Measurements from ENCODE around the gene TMEM201. TPM values are rescaled to one million over a fixed set of nuclear protein-coding genes. Genes with fewer than 3 reads are reported as not detected.
A peak's percentile ranks its signal among the peaks of the same experiment; 100 is the strongest.

Gene TMEM201
- polyA plus RNA-seq, 1 experiment = 1.6 TPM

GRCh38 chr1:9544926-9545325 is 43.8 kb upstream of the TMEM201 start:
- ChIA-PET POLR2A (no interaction called here), CTCF (no interaction called here)
- no peaks in the 10 kb centered on the region for H3K9me3 ChIP-seq (ENCODE audit: control insufficient read depth, insufficient read depth, low read length)
- H3K27ac ChIP-seq (ENCODE audit: low read depth, low read length) = no peak overlapping the region
- TF ChIP-seq, protein P1, sequence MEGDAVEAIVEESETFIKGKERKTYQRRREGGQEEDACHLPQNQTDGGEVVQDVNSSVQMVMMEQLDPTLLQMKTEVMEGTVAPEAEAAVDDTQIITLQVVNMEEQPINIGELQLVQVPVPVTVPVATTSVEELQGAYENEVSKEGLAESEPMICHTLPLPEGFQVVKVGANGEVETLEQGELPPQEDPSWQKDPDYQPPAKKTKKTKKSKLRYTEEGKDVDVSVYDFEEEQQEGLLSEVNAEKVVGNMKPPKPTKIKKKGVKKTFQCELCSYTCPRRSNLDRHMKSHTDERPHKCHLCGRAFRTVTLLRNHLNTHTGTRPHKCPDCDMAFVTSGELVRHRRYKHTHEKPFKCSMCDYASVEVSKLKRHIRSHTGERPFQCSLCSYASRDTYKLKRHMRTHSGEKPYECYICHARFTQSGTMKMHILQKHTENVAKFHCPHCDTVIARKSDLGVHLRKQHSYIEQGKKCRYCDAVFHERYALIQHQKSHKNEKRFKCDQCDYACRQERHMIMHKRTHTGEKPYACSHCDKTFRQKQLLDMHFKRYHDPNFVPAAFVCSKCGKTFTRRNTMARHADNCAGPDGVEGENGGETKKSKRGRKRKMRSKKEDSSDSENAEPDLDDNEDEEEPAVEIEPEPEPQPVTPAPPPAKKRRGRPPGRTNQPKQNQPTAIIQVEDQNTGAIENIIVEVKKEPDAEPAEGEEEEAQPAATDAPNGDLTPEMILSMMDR (IDR thresholded peaks at IDR 0.05; ENCODE audit: low read depth, low read length) = no peak
- no peaks in the 10 kb centered on the region for H3K27me3 ChIP-seq (ENCODE audit: control insufficient read depth, insufficient read depth, low read length)
- DNase-seq (ENCODE audit: low read depth, low spot score) = no peak
- H3K4me3 ChIP-seq (ENCODE audit: low read depth, low read length) = no peak overlapping the region

- no peaks in the 10 kb centered on the region for H3K9me3 ChIP-seq (ENCODE audit: control insufficient read depth, insufficient read depth, low read length)
- no peak for DNase-seq (ENCODE audit: low read depth, low spot score)
- CTCF ChIA-PET = no interaction called here
- TF ChIP-seq, protein P1 (IDR thresholded peaks at IDR 0.05; ENCODE audit: low read depth, low read length) = no peak
- no peak overlapping the region for H3K27ac ChIP-seq (ENCODE audit: low read depth, low read length)
- no peaks in the 10 kb centered on the region for H3K27me3 ChIP-seq (ENCODE audit: control insufficient read depth, insufficient read depth, low read length)
- POLR2A ChIA-PET = interaction anchor here (2.1 kb wide), 1 partner anchor 11 kb away, joined by 5 read pairs; the partner anchor contains the start of gene SLC25A33
- H3K4me3 ChIP-seq (ENCODE audit: low read depth, low read length) = no peak overlapping the region
Observed at GRCh38 chr1:9549955-9550546, 38.7 kb upstream of the TMEM201 start.

DNA sequence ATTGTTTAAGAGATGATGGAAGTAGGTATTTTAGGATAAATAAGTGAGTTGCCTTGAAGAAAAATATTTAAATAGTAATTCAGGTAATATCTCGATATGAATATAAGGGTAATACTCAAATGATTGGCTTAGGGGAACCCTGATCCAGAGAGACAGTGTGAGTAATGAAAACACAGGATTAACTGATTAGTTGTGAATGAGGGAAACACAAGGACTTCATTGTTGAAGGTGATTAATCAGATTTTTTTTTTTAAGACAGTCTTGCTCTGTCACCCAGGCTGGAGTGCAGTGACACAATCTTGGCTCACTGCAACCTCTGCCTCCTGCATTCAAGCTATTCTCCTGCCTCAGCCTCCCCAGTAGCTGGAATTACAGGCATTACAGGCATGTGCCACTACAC is 36.7 kb upstream of the TMEM201 start:
- DNase-seq (ENCODE audit: low read depth, low spot score) = no peak
- Histone ChIP-seq H3K27me3 (ENCODE audit: control insufficient read depth, insufficient read depth, low read length) (no peaks in the 10 kb centered on the region), H3K9me3 (ENCODE audit: control insufficient read depth, insufficient read depth, low read length) (no peaks in the 10 kb centered on the region), H3K4me3 (ENCODE audit: low read depth, low read length) (no peak overlapping the region), H3K27ac (ENCODE audit: low read depth, low read length) (no peak overlapping the region)
- ChIA-PET POLR2A (interaction anchor here (2.1 kb wide), 1 partner anchor 13 kb away, joined by 5 read pairs; the partner anchor contains the start of gene SLC25A33), CTCF (no interaction called here)
- TF ChIP-seq, protein P1 (IDR thresholded peaks at IDR 0.05; ENCODE audit: low read depth, low read length) = no peak

DNA sequence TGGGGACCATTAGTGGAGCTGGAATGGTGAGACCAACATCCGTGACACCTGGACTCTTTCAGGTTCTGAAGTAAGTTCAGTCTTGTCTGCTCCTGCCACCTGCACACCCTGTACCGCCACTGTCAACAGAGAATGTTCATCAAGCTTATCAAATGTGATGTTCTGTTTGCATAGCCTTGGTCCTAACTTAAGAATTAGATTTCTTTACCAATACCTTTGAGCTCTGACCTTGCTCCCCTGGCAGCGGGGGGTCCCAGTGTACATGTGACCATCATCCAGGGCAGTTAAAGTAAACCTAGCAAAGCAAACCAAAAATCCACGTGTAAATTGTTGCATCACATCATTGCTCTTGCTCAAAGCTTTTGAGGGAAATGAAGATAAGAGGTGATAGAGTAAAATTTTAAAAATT is 35.0 kb upstream of the TMEM201 start:
- Histone ChIP-seq H3K9me3 (ENCODE audit: control insufficient read depth, insufficient read depth, low read length) (no peaks in the 10 kb centered on the region), H3K27me3 (ENCODE audit: control insufficient read depth, insufficient read depth, low read length) (no peaks in the 10 kb centered on the region), H3K4me3 (ENCODE audit: low read depth, low read length) (no peak overlapping the region), H3K27ac (ENCODE audit: low read depth, low read length) (no peak overlapping the region)
- CTCF ChIA-PET = interaction anchor here (2.4 kb wide), 1 partner anchor 20 kb away, joined by 8 read pairs; no protein-coding TSS in a partner anchor
- no peak for DNase-seq (ENCODE audit: low read depth, low spot score)
- POLR2A ChIA-PET = no interaction called here
- TF ChIP-seq, protein P1 (IDR thresholded peaks at IDR 0.05; ENCODE audit: low read depth, low read length) = no peak

GRCh38 chr1:9555942-9556341 is 32.8 kb upstream of the TMEM201 start:
- Histone ChIP-seq H3K9me3 (ENCODE audit: control insufficient read depth, insufficient read depth, low read length) (no peaks in the 10 kb centered on the region), H3K27me3 (ENCODE audit: control insufficient read depth, insufficient read depth, low read length) (no peaks in the 10 kb centered on the region), H3K4me3 (ENCODE audit: low read depth, low read length) (no peak overlapping the region), H3K27ac (ENCODE audit: low read depth, low read length) (peak overlapping the region; percentile 11)
- TF ChIP-seq, protein P1 (IDR thresholded peaks at IDR 0.05; ENCODE audit: low read depth, low read length) = no peak
- ChIA-PET POLR2A (interaction anchor here (1.2 kb wide), 1 partner anchor 17 kb away, joined by 4 read pairs; the partner anchor contains the start of gene SLC25A33), CTCF (no interaction called here)
- no peak for DNase-seq (ENCODE audit: low read depth, low spot score)

Measured in AG04450 (cell line).